Measurements from ENCODE around the gene CPT2.

CPT2 gene

DNA sequence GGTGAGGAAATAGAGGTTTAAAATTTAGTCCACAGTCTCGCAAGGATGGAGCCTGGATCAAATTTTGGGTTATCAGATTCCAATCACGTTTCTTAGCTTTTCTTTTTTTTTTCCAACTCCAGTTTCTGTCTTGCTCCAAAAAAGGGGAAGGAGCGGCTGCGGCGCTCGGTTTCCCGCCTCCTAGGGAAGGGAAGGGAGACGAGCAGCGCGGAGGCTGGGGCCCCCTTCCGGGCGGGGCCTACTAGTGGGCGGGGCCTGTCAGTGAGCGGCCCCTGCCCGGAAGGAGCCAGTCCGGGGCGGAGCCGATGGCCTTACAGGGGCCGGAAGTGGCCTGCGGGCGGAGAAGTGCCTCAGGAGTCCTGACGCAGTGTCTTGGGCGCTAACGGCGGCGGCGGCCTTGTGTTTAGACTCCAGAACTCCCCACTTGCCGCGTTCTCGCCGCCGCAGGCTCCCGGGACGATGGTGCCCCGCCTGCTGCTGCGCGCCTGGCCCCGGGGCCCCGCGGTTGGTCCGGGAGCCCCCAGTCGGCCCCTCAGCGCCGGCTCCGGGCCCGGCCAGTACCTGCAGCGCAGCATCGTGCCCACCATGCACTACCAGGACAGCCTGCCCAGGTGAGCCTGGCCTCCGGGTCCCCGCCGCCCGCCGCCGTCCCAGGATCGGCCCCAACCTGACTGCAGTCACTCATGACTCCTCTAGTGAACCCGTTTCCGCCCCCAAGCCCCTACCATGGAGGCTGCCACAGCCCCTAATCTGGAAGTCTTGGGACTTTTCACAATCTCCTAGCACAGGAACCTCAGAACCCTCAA lies at the start of gene CPT2:
TSS of gene CPT2 (plus strand) at position 340 of the 806 bp plus-strand sequence. CDS start at position 460, 120 bp downstream.
- peak; percentile 84 for DNase-seq

DNA sequence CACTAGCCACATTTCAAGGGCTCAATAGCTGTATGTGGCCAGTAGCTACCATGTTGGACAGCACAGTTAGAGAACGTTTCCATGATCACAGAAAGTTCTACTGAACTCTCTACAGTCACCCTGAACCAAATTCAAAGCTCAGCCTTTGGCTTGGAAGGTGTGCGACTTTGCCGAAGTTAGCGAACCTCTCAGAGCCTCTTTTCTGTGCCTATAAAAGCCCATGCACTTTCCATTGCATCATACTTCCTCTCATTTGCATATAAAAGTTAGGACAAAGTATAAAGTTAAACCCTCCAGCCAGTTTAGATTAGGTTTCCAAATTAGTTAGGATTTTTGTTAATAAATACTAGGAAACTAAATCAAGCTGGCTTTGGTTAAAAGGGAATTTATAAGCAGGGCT lies 49.5 kb upstream of the CPT2 start:
- no peak for DNase-seq

DNA sequence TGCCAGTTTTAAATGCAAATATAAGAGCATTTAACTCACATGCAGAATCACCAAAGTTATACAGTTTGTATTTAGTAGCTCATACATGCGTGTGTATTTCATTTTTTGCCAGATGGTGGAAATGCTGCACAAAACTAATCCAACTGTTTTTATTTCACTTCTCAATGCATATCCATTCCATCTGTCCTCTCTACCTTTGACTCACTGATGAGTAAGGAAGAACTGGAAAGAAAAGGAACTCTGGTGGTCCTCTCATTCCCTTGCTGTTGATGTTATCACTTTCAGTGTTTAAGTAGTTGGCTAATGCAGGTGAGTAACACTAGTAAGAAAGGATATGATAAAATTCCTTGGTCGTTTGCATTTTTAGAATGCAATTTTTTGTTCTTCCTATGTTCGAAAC lies 48.5 kb upstream of the CPT2 start:
- no peak for DNase-seq

DNA sequence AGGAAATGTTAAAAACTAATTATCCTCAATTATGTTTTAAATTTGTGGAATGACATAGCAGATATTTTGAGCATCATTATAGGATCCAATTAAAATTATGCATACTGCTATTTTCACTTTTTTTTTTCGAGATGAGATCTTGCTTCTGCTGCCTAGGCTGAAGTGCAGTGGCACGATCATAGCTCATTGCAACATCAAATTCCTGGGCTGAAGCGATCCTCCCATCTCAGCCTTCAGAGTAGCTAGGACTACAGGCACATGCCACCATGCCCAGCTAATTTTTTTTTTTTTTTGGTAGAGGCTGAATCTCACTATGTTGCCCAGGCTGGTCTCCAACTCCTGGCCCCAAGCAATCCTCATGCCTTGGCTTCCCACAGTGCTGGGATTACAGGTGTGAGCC lies 42.9 kb upstream of the CPT2 start:
- no peak for DNase-seq

DNA sequence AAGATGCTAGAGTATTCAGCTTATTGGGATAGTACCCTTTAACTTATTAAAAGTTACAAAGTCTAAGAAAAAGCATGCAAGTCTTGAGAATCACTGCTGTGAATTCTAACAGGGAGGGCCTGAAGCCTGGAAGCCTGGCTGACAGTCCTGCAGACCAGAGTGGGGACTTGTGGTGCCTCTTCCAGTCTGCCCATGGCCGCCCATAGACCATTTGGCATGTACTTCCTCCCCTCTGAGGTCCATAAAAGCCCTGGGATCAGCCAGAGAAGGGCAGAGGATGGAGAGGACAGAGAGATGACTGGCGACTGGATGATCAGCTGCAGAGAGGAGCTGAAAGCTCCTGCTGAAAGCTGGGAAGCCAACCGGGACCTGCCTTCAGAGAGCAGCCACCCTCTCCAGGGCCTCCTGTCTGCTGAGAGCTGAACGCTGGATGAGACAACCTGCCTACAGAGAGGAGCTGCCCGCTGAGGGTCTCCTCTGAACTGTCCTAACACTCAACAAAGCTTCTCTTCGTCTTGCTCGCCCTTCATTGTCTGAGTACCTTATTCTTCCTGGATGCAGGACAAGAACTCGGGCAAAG lies 41.7 kb upstream of the CPT2 start:
- no peak for DNase-seq

DNA sequence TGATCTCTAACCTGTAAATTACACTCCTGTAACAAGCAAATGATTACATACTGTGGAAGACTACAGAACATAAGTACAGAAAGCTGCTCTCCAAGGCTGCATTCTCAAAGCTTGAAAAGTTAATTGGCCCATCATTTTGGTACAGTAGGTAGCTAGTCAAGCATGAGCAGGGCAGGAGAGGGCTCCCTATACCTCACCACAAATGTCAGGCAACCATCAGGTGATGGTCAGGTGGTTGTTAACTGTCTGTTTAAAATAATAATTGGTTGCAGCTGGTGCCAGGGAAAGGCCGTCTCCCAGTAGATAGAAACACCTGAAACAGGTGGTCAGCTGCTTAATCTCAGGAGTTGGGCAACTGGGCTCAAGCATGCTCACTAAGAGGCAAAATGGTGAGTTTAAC lies 41.1 kb upstream of the CPT2 start:
- no peak for DNase-seq

DNA sequence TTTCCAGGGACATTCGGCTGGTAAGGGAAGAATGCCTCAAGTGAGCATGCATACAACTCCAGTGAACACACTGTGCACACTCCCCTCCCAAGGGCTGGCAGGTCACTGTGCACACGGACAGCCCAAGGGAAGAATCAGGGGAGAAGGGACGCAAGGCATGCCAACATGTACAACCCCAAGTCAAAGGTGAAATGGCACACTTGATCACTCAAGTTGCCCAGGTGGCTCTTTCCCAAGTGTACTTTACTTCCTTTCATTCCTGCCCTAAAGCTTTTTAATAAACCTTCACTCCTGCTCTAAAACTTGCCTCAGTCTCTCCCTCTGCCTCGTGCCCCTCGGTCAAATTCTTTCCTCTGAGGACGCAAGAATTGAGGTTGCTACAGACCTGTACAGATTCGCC lies 40.7 kb upstream of the CPT2 start:
- no peak for DNase-seq

DNA sequence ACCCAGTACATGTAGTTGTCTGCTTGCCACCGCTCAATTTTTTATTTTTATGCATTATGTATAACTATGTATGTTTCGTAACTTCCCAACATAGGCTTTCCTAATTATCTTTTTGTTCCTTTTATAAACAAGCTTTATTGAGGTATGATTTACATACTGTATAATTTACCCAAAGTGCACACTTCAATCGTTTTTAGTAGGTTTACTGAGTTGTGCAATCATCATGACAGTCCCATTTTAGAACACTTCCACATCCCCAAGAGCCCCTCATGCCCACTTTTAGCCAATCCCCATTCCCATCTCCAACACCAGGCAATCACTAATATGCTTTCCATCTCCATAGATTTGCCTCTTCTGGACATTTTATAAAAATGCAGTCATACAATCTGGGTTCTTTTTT lies 39.8 kb upstream of the CPT2 start:
- no peak for DNase-seq

DNA sequence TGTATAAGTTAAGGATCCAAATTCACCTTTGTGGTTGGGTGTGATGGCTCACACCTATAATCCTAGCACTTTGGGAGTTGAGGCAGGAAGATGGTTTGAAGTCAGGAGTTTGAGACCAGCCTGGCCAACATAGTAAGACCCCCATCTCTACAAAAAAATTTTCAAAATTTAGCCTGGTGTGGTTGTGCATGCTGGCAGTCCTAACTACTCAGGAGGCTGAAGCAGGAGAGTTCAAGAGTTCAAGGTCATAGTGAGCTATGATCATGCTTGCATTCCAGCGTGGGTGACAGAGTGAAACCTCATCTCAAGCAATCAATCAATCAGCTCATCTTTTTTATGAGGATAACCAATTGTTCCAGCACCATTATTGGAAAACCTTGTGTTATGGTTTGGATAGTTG lies 37.7 kb upstream of the CPT2 start:
- no peak for DNase-seq

DNA sequence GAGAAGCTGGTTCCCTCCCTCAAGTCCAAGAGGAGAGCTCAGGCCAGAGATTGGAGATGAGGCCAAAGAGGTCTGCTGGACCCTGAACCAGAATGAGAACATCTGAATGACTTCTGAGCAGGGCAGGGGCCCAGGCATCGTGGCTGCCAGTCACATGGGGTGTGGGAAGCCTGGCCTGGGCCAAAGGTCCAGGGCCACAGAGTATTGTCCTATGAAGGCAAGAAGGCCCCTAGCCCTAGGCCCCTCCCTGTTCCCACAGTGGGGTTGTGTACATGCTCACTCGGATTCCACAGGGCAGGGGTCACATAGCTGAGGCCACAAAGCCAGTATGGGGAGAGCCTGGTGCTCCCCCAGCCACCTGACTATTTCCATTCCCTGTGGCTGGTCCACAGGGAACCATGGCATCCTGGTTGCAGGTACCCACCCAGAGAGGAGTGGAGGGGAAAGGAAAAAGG lies 35.7 kb upstream of the CPT2 start:
- DNase-seq: no peak

DNA sequence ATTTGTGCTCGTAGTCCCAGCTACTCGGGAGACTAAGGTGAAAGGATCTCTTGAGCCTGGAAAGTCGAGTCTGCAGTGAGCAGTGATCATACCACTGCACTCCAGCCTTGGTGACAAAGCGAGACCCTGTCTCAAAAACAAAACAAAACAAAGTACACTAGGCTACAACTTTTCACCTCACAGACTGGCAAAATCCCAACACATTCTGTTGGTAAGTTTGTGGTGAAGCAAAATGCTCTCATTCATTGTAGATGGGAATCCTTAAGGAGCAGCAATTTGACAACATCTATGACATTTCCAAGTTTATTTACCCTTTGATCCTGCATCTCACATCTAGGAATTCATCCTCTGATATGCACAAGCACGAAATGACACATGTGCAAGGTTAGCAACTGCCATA lies 34.0 kb upstream of the CPT2 start:
- DNase-seq: no peak

DNA sequence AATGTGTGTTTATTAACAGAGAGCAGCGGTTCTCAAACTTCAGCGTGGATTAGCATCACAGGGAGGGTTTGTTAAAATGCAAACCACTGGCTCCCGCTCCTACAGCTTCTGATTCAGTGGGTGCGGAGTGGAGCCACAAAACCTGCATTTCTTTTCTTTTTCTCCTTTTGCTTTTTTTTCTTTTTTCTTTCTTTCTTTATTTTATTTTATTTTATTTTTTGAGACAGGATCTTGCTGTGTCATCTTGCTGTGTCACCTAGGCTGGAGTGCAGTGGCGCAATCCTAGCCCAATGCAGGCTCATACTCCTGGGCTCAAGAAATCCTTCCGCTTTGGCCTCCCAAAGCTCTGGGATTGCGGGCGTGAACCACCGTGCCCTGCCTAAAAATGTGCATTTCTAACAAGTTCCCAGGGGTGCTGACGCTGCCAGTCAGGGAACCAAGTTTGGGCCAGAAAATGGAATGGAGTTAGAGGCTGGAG lies 33.3 kb upstream of the CPT2 start:
- DNase-seq: no peak

DNA sequence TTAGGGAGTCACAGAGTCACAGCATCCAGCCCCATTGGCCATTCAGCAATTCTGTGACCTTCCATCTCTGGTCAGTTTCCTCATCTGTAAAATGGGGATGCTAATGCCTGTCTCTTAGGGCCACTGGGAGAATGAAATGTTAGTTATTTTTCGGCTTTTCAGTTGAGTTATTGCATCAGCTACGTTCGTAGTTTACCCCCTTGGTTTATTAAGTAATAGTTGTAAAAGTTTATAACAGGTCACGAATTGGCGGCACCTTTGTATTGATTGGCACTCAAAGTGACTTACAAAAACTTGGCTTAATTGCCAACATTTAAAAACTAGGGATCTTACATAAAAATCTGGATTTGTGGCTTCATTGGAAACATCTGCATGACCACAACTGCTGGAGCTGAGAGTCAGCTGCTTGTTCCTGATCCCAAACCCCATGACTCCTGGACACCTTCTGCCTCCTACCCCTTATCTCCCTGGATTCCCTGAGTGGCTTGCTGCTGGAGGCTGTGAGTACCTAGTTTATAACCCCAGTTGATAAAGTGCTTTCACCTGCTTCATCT lies 31.1 kb upstream of the CPT2 start:
- DNase-seq: no peak

DNA sequence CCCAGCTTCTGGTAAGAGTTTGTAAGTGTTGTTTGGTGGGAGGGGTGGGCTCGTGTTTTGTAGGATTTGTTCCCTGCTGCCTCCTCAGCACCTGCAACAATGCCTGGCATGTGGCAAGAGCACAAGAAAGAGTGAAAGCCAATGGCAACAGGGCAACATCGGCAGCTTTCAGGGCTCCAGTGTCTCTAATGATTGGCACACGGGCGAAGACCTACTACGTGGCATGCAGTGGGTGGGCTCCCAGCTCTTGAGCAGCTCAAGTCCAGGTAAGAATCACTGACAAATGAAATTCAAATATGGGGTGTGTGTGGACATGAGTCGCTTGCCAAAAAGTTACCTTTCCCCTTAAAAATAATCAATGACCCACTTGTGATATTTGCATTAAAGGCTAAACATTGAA lies 30.3 kb upstream of the CPT2 start:
- no peak for DNase-seq

DNA sequence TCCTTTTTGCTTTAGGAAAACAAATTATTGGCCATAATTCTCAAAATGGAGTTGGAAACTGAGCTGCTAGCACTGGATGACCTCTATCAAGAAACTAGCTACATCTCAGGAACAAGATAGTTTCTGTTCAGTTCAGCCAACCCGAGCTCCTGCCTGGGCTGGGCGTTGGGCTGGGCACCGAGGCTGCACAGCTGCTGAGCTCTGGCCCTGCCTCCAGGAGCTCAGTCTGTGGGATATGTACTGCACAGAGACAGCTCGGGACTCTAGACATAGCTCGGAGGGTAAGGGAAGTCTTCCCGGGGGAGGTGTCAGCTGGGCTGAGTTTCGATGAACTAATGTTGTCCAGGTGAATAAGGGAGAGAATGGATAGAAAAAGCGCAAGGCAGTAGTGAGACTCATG lies 29.7 kb upstream of the CPT2 start:
- no peak for DNase-seq

DNA sequence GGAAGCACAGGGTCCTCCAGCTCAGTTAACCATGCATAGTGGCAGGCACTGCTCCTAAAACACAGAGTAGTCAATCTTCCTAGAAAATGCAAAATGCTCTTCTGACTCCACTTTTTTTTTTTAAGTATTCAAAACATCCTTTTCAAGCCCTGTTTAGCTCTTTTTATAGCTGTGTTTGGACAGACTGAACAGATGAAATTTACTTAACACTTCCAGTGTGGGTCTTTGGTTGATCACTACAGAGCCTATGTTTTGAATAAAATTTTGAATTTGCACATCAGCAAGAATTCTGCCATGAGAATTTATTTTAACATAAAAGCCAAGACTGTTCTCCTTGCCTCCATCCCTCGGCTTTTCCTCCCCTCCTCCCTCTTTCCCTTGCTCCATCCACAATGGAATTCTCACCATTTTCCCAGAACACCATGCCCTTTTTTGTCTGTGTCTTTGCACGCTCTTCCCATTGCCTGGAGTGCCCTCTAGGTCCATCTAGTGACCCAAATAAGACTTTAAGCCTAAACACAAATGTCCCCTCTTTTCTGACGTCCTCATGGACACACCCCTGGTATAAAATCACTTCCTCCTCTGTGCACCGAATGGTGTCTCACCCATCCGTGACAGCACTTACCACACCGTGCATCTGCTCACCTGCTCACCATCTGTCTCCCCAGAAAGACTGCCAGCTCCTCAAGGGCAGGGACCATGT lies 24.0 kb upstream of the CPT2 start:
- no peak for DNase-seq

DNA sequence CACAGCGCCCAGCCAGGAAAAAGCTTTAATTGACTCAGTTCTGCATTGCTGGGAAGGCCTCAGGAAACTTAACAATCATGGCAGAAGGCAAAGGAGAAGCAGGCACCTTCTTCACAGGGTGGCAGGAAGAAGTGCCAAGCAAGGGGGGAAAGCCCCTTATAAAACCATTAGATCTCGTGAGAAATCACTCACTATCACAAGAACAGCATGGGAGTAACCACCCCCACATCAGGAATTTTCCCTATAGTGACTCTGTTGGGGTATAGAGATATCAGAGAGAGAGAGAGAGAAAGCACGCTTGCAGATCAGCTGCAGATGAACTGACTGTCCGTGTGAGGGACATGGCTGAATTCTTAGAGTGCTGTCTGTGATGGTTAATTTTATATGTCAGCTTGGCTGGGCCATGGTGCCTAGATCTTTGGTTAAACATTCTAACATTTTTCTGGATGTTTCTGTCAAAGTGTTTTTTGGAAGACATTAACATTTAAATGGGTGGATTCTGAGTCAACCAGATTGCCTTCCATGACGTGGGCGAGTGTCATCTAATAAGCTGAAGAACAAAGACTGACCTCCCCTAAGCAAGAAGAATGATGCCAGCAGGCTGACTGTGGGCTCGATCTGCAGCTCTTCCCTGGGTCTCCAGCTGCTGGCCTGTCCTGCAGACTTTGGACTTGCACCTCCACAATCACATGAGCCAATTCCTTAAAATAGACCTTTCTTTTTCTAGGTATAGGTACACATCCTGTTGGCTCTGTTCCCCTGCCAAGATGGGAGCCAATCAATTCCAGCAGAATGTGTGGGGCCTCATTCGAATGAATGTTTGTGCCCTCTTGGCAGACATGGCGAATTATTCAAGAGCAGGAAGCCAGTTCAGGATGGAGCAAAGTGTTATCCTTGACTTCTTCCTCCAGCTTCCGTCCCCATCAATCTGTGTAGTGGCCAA lies 21.4 kb upstream of the CPT2 start:
- DNase-seq: no peak

DNA sequence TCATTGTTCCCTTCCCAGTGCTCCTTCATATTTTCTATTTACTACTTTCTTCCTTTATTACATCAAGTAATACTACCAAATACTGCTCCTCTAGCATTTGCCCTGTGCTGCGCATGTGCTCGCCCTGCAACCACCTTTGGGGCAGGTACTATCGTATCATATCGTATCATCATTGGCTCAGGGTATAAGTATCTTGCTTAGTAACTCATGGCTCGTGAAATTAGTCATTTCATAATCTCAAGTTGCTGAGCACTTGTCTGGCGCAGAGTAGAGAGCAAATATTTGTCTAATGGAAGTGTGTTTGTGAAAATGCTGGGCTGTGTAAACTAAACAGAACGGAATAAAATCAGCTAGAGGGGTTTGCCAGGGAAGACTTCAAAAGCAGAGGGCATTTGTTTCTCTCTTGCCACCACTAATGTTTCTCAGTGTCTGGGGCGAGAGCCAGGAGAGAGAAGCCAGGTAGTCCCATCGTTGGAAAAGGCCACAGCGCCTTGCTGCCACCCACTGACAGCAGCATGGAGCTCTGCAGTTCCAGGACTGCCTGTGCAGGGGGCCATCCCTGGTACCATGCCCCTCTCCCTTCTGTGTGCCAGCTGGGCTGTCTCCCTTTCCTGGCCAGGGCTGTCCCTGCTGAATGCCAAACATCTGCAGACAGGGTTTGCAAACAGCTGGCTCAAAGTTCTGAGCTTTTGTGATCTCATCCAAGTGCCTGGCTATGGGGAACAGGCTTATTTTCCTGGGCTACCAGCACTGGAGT lies 20.0 kb upstream of the CPT2 start:
- no peak for DNase-seq

DNA sequence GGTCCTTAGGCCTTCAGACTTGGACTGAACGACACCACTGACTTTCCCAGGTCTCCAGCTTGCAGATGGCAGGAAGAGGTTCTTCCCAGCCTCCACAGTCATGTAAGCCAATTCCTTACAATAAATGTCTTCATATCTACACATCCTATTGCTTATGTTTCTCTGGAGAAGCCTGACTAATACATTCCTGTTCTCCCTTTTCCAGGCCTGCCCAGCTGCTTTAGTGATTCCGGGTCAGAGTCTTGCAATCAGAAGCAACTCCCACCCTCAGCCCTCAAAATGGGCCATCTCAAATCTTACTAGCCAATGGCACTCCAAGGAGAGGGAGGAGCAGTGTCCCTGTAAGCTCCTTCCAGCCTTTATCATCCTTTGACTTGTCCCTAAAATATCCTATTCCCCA lies 16.4 kb upstream of the CPT2 start:
- no peak for DNase-seq

DNA sequence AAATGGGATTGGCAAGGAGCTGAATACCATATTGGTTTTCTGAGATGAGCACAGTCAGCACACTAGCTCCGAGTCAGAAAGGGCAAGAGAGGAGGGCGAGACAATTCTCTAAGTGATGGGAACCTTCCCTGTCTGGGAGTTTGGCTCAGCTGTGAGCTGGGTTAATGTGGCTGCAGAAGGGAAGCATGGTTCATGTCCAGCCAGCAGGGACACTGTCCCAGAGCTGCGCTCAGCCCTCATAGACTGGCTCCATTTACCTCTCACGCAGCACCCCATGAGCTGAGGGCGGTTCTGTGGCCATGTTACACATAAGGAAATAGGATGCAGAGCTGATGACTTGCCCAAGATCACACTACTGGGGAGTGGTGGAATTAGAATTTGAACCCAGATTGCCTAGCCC lies 15.7 kb upstream of the CPT2 start:
- no peak for DNase-seq

DNA sequence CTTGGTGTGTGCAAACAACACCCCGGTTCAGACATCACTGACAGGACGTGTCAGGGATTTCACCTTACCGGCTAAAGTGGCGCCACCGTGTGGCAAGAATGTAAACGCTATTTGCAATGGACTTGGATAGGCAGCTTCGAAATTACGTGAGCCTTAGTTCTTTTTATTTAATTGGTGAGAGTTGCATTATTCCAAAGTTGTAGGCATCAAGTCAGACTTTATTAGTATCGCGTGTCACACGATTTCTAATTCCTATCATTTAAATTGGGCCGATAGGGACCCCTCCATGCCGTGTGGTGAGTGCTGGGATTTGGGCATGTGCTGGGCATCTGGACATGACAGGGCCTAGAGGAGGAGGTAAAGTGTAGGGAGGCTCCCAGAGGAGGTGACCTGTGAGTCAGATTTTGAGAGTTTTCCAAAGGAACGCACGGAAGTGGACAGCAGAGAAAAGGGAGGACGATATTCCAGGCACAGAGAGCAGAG lies 14.5 kb upstream of the CPT2 start:
- DNase-seq: peak; percentile 83

DNA sequence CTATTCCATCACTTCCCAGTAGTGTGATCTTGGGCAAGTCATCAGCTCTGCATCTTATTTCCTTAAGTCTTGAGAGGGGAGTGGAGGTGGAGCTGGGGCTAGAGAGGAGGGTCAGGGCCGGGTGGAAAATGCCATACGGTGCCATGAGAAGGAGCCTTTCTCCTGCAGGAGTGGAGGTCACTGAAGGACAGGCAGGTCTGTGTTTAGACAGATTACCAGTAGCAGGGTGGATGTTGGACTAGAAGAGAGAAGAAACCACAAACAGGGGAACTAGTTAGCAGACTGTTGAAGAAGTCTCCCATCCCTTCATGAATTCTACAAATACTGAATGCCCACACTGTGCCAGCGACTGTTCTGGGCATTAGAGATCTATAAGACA lies 13.9 kb upstream of the CPT2 start:
- DNase-seq: no peak
